HCT116 (cell line): Measurements from ENCODE around the gene MRPS17.

Experiments
- CTCF ChIP-seq, 3 experiments: fragments of 200-600 bp in 1 of 3; sonication (generic) in 1 of 3; IDR thresholded peaks in 2 of 3; conservative IDR thresholded peaks in 1 of 3; 2 replicates each; pipeline ENCODE4 v1.5.1; 2012 to 2017; ENCODE audit warnings: low read depth in 2 of 3, low read length in 2 of 3, antibody characterized with exemption in 1 of 3, borderline replicate concordance in 1 of 3, control low read depth in 1 of 3, mild to moderate bottlenecking in 1 of 3, mixed read lengths in 1 of 3, mixed run types in 1 of 3, moderate library complexity in 1 of 3; ENCODE audit not compliant: insufficient read depth in 1 of 3
- EZH2 ChIP-seq: fragments of 200-600 bp; sonication (generic); IDR thresholded peaks from 2 replicates; pipeline ENCODE4 v1.6.1; 2017; ENCODE audit warnings: antibody characterized with exemption, mixed run types
- MAX ChIP-seq: IDR thresholded peaks from 2 replicates; pipeline ENCODE4 v1.6.1; 2012
- REST ChIP-seq: IDR thresholded peaks from 2 replicates; pipeline ENCODE4 v1.6.1; 2012; ENCODE audit warnings: low read depth
- ZNF274 ChIP-seq: fragments of 200-500 bp; sonication (Bioruptor generic); IDR thresholded peaks from 2 replicates; pipeline ENCODE4 v1.6.1; 2014; ENCODE audit warnings: mild to moderate bottlenecking, low read depth, low read length, inconsistent platforms

GRCh38 chr7:55970978-55971377, 19.3 kb downstream of the MRPS17 start:
- TF ChIP-seq EZH2 (no peak), CTCF (IDR thresholded peaks at IDR 0.05 in 2 of 3, conservative IDR thresholded peaks at IDR 0.05 in 1 of 3; ENCODE audit: borderline replicate concordance in 1 of 3, insufficient read depth in 1 of 3, low read depth in 2 of 3, low read length in 2 of 3) (no peak), ZNF274 (no peak), REST (no peak), MAX (no peak)
